ENCODE measurements around the gene BCL2L11. TPM values are rescaled to one million over a fixed set of nuclear protein-coding genes. Genes with fewer than 3 reads are reported as not detected.
A peak's percentile ranks its signal among the peaks of the same experiment; 100 is the strongest.
"Not testable (repeated sequence)": the region's sequence is repeated elsewhere in the genome, so short reads cannot be mapped to it uniquely, and the experiment has no call there.

Gene BCL2L11
- 10.2 TPM for total RNA-seq
- polyA plus RNA-seq, result 9.1 TPM

DNA sequence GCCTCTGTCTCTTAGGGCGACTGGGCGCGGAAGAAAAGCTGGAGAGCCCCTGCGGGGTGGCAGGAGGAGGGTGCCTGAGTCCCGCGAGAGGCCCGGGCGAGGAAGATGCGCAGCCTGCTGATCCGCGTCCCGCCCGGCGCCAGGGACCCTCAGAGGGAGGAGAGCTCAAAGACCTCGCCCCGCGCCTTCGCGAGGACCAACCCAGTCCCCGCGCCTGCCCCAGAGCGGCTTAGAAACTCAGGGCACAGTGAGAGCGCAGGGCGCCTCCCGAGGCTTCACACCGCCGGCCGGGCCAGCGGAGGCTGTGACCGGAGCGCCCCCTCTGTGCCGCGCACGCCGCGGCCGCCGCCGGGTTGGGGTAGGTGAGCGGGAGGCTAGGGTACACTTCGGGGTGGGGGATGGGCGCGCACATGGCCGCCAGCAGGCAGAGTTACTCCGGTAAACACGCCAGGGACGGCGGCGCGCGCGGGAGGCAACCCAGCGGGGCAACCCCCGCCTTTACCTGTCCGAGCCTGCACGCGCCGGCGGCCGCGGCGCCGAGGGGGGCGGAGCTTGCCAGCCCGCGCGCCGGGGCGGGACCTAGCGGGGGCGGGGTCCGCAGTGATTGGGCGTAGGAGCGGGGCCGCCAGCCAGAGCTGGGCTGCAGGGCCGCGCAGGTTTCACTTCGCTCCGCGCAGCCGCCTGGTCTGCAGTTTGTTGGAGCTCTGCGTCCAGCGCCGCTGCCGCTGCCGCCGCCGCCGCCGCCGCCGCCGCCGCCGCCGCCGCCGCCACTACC is at the start of gene BCL2L11:
TSS of gene BCL2L11 (plus strand) at position 662 of the 775 bp plus-strand sequence. CDS start 2,832 bp downstream, outside the sequence.
- H3K4me1 ChIP-seq (ENCODE audit: insufficient read depth), result peaks cover 2% of the 10 kb centered on the region

DNA sequence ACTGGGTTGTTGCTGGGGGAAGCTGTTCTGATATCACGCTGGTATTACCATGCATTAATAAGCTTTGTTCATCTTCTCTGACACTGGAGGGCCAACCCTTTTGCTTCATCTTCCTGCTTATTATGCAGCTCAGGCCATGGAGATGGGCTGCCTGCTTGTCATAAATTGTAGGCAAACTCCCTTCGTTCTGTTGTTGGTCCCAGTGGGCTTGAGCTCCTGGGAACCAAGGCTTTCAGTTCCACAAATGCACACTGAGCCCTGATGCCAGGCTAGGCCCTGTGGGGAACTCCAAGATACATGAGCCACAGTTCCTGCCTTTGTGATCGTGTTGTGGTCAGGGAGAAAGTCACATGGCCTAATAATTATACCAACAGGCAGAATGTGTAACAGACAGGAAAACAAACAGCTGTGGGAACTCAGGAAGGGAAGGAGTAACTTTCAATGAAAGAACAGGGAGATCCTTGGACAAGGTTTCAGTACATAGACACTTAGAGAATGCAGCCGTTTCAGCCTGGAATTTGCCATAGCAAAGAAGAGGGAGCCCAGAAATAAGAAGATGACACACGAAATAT is 49.0 kb upstream of the BCL2L11 start:
- H3K27ac ChIP-seq (ENCODE audit: low read depth), result no peak overlapping the region
- WGBS, result 43% methylated on average over 5 of the region's 5 CpGs
- no peak overlapping the region for H3K4me3 ChIP-seq (ENCODE audit: low read depth, low read length)
- no peaks in the 10 kb centered on the region for H3K36me3 ChIP-seq (ENCODE audit: insufficient read depth)
- H3K4me1 ChIP-seq (ENCODE audit: insufficient read depth), result no peaks in the 10 kb centered on the region
- DNase-seq (ENCODE audit: extremely low spot score), result peak; percentile 39

More for the DNA sequence above, at the start of gene BCL2L11:
- Histone ChIP-seq H3K27ac (ENCODE audit: low read depth) (peak within 1 kb of the TSS; percentile 6), H3K36me3 (ENCODE audit: insufficient read depth) (no peaks in the 10 kb centered on the region), H3K4me3 (ENCODE audit: low read depth, low read length) (peak within 1 kb of the TSS; percentile 71)
- no peak for DNase-seq (ENCODE audit: extremely low spot score)
- WGBS, result under 1% methylated on average over 98 of the region's 98 CpGs

GRCh38 chr2:111072220-111072871 is 48.4 kb upstream of the BCL2L11 start:
- WGBS, result 15% methylated on average over 2 of the region's 2 CpGs
- H3K4me3 ChIP-seq (ENCODE audit: low read depth, low read length), result no peak overlapping the region
- no peak for DNase-seq (ENCODE audit: extremely low spot score)
- no peak overlapping the region for H3K27ac ChIP-seq (ENCODE audit: low read depth)
- no peaks in the 10 kb centered on the region for H3K36me3 ChIP-seq (ENCODE audit: insufficient read depth)
- H3K4me1 ChIP-seq (ENCODE audit: insufficient read depth), result no peaks in the 10 kb centered on the region

DNA sequence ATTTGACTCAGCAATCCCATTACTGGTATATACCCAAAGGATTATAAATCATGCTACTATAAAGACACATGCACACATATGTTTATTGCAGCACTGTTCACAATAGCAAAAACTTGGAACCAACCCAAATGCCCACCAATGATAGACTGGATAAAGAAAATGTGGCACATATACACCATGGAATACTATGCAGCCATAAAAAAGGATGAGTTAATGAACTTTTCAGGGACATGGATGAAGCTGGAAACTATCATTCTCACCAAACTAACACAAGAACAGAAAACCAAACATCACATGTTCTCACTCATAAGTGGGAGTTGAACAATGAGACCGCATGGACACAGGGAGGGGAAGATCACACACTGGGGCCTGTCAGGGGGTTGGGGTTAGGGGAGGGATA is 38.1 kb upstream of the BCL2L11 start:
- not testable (repeated sequence) for DNase-seq (ENCODE audit: extremely low spot score); H3K27ac ChIP-seq (ENCODE audit: low read depth)
- 0% methylated on average over 1 of the region's 1 CpG for WGBS

DNA sequence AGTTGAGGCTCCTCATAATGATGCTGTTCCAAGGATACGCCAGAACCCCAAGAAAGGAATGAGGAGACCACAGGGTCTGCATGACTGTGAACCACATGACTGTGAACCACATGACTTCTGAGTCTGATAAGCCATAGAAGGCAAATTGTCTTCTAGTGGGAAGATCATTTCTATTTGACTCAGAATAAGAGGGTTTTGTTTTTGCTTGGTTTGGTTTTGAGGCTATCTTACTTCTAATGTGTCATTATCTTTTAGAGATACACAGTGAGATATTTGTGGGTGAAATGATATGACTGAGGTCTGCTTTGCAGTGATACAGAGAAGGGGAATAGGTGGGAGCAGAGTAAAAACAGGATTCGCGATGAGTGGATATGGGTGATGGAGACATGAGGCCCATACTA is 28.9 kb upstream of the BCL2L11 start:
- WGBS, result 89% methylated on average over 3 of the region's 3 CpGs
- Histone ChIP-seq H3K27ac (ENCODE audit: low read depth) (no peak overlapping the region), H3K4me1 (ENCODE audit: insufficient read depth) (no peaks in the 10 kb centered on the region), H3K4me3 (ENCODE audit: low read depth, low read length) (no peak overlapping the region), H3K36me3 (ENCODE audit: insufficient read depth) (peaks cover 2% of the 10 kb centered on the region)
- no peak for DNase-seq (ENCODE audit: extremely low spot score)

More for the DNA sequence above, 38.1 kb upstream of the BCL2L11 start:
- H3K4me1 ChIP-seq (ENCODE audit: insufficient read depth); H3K4me3 ChIP-seq (ENCODE audit: low read depth, low read length); H3K36me3 ChIP-seq (ENCODE audit: insufficient read depth): not testable (repeated sequence)

DNA sequence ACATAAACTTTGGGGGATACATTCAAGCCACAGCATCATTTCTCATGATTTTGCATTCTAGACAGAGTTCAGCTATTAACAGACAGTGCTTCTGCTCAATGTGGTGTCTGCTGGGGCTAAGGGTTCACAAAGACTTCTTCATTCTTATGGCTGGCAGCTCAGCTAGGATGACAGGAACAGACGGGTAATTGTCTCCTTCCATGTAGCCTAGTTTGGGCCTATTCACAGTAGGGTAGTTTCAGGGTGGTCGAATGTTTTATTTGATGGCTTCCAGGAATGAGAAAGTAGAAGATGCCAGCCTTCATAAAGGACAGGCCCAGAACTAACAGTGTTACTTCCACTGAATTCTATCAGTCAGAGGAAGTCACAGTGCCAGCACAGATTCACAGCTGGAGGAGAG is 26.0 kb upstream of the BCL2L11 start:
- Histone ChIP-seq H3K4me1 (ENCODE audit: insufficient read depth) (no peaks in the 10 kb centered on the region), H3K27ac (ENCODE audit: low read depth) (no peak overlapping the region), H3K36me3 (ENCODE audit: insufficient read depth) (peaks cover 2% of the 10 kb centered on the region), H3K4me3 (ENCODE audit: low read depth, low read length) (no peak overlapping the region)
- DNase-seq (ENCODE audit: extremely low spot score), result no peak
- 77% methylated on average over 2 of the region's 2 CpGs for WGBS

- Histone ChIP-seq H3K27ac (ENCODE audit: low read depth) (no peak overlapping the region), H3K36me3 (ENCODE audit: insufficient read depth) (peaks cover 2% of the 10 kb centered on the region), H3K4me3 (ENCODE audit: low read depth, low read length) (no peak overlapping the region), H3K4me1 (ENCODE audit: insufficient read depth) (no peaks in the 10 kb centered on the region)
- no peak for DNase-seq (ENCODE audit: extremely low spot score)
- 94% methylated on average over 8 of the region's 8 CpGs for WGBS
These were observed 25.3 kb upstream of the BCL2L11 start for GRCh38 chr2:111095434-111095833.

DNA sequence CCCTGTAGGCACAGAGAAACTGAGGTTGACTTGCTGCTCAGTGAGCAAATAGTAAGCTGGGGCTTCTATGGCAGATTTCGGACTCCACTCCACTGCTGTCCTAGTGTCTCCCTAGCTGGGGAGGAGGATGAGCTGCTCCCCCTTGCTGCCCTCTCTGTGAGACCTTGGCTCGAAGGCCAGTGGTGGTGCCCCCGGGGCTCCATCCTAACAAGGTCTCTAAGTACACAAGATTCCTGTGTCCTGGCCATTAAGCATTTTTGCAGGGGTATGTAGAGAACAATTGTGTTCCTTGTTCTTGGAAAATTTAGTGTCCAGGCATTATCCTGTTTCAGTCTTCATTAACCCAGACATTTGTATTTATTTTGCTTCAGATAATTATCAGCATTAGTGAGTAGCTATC is 21.3 kb upstream of the BCL2L11 start:
- WGBS, result 83% methylated on average over 3 of the region's 3 CpGs
- H3K27ac ChIP-seq (ENCODE audit: low read depth), result no peak overlapping the region
- DNase-seq (ENCODE audit: extremely low spot score), result no peak
- no peaks in the 10 kb centered on the region for H3K36me3 ChIP-seq (ENCODE audit: insufficient read depth)
- no peak overlapping the region for H3K4me3 ChIP-seq (ENCODE audit: low read depth, low read length)
- no peaks in the 10 kb centered on the region for H3K4me1 ChIP-seq (ENCODE audit: insufficient read depth)

DNA sequence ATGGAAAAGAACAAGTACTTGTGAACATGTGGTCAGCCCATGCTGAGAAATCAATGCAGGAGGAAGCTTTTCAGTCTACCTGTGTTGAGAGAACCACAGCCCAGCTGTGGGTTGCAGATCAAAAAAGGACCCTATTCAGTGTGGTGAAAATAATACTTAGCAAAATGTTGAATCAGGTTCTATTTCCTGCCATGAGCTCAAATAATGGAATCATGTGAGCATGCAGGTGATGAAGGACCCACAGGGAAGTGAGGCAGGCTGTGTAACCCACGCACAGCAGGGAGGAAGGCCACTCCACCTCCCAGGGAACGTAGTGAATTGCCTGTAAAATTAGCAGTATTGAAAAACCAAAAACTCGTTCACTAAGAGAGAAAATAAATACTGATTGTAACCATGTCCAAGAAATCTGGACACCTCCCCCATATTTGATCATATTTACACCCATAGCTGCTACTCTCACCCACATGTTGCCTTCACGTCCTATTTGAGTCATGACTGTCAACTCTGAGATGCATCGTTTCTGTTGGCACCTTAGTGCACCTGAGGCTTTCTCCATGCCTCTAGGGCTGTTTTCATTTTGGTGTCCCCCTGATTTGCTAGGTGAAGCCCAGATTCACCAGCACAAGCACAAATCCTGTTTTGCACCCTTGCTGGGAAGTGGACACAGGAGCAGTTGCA is 20.5 kb upstream of the BCL2L11 start:
- H3K36me3 ChIP-seq (ENCODE audit: insufficient read depth), result no peaks in the 10 kb centered on the region
- DNase-seq (ENCODE audit: extremely low spot score), result no peak
- H3K27ac ChIP-seq (ENCODE audit: low read depth), result no peak overlapping the region
- H3K4me3 ChIP-seq (ENCODE audit: low read depth, low read length), result no peak overlapping the region
- no peaks in the 10 kb centered on the region for H3K4me1 ChIP-seq (ENCODE audit: insufficient read depth)
- 86% methylated on average over 5 of the region's 5 CpGs for WGBS

DNA sequence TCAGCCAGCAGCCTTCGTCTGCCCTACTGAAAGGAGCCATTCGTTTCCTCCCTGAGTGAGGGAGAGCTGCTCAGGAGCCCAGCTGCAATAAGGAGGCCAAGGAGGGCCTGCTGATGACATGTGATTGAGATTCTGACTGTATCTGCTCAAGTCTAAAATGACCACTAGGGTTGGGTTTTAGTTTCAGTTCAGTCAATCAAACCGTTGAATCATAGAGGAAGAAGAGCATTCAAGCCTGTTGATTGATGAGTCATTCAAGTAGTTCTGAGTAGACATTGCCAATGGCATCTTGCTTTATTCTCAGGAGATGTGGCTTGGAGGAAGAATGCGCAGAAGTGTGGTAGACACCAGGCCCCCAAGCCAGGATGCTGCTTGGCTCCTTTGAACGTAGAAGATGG is 19.9 kb upstream of the BCL2L11 start:
- Histone ChIP-seq H3K36me3 (ENCODE audit: insufficient read depth) (no peaks in the 10 kb centered on the region), H3K4me1 (ENCODE audit: insufficient read depth) (no peaks in the 10 kb centered on the region), H3K27ac (ENCODE audit: low read depth) (no peak overlapping the region), H3K4me3 (ENCODE audit: low read depth, low read length) (no peak overlapping the region)
- no peak for DNase-seq (ENCODE audit: extremely low spot score)
- 81% methylated on average over 5 of the region's 5 CpGs for WGBS

GRCh38 chr2:111101592-111101991 is 19.1 kb upstream of the BCL2L11 start:
- DNase-seq (ENCODE audit: extremely low spot score), result no peak
- no peak overlapping the region for H3K4me3 ChIP-seq (ENCODE audit: low read depth, low read length)
- 88% methylated on average over 2 of the region's 2 CpGs for WGBS
- H3K36me3 ChIP-seq (ENCODE audit: insufficient read depth), result no peaks in the 10 kb centered on the region
- no peak overlapping the region for H3K27ac ChIP-seq (ENCODE audit: low read depth)
- H3K4me1 ChIP-seq (ENCODE audit: insufficient read depth), result no peaks in the 10 kb centered on the region

GRCh38 chr2:111102216-111102615 is 18.5 kb upstream of the BCL2L11 start:
- Histone ChIP-seq H3K4me3 (ENCODE audit: low read depth, low read length) (no peak overlapping the region), H3K27ac (ENCODE audit: low read depth) (no peak overlapping the region), H3K4me1 (ENCODE audit: insufficient read depth) (no peaks in the 10 kb centered on the region), H3K36me3 (ENCODE audit: insufficient read depth) (no peaks in the 10 kb centered on the region)
- WGBS, result 80% methylated on average over 2 of the region's 2 CpGs
- DNase-seq (ENCODE audit: extremely low spot score), result no peak

GRCh38 chr2:111105926-111106325 is 14.8 kb upstream of the BCL2L11 start:
- H3K36me3 ChIP-seq (ENCODE audit: insufficient read depth), result no peaks in the 10 kb centered on the region
- 56% methylated on average over 2 of the region's 2 CpGs for WGBS
- no peak overlapping the region for H3K4me3 ChIP-seq (ENCODE audit: low read depth, low read length)
- no peak overlapping the region for H3K27ac ChIP-seq (ENCODE audit: low read depth)
- no peaks in the 10 kb centered on the region for H3K4me1 ChIP-seq (ENCODE audit: insufficient read depth)
- DNase-seq (ENCODE audit: extremely low spot score), result no peak

Measured in urinary bladder (tissue), 4 donors.